ENCODE results near the gene RHO. TPM values are rescaled to one million over a fixed set of nuclear protein-coding genes. Genes with fewer than 3 reads are reported as not detected.

The RHO gene
- total and polyA plus RNA-seq, 4 donors, result 0.01 TPM; not detected in 3

DNA sequence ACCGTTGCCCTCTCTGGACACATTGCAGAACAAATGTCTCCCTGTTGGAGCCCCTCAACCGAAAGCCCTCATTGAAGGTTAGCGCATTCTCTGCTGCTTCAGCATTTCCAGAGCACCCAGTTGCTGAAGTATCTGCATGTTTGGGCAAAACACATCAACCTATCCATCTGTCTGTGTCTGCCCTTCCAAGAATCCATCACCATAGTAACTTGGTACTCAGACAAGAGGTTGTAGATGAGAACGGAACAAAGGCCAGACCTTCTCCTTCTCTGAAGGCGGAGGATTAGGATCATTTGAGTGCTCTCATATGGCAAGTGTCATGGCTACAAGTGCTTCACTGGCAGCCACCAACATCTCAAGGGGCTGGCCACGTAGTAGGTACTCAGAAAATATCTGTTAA, 23.1 kb upstream of the RHO start:
- Histone ChIP-seq H3K9ac (ENCODE audit: insufficient read depth in 1 of 2, low read length in 2 of 2) (no peak overlapping the region), H3K27me3 (ENCODE audit: control insufficient read depth in 3 of 3, insufficient read depth in 3 of 3, low read length in 2 of 3) (no peaks in the 10 kb centered on the region), H3K4me1 (ENCODE audit: control insufficient read depth in 5 of 5, insufficient read depth in 5 of 5, low read length in 5 of 5) (peaks cover 0 to 22% (median 3%) of the 10 kb centered on the region in 5 donors), H3K4me3 (no peak overlapping the region), H3K27ac (ENCODE audit: low read depth in 1 of 2, low read length in 1 of 2) (peak overlapping the region in 1 of 2 donors; percentile 68), H3K36me3 (ENCODE audit: control insufficient read depth in 4 of 4, insufficient read depth in 4 of 4, low read length in 4 of 4) (peaks cover 0 to 44% (median 30%) of the 10 kb centered on the region in 4 donors), H3K9me3 (ENCODE audit: control insufficient read depth in 4 of 4, insufficient read depth in 3 of 4, low read length in 3 of 4) (no peaks in the 10 kb centered on the region)
- 87 to 92% methylated on average over 6 of the region's 6 CpGs for WGBS, 2 donors
- DNase-seq (no peak), ATAC-seq (ENCODE audit: insufficient read depth, low FRiP score) (no peak)
- TF ChIP-seq CTCF (IDR thresholded peaks at IDR 0.05; ENCODE audit: control extremely low read depth, extremely low read depth), result no peak

GRCh38 chr3:129506231-129506742, 22.2 kb upstream of the RHO start:
- H3K27ac ChIP-seq (ENCODE audit: low read depth in 1 of 2, low read length in 1 of 2), result peak overlapping the region in 1 of 2 donors; percentile 42
- H3K36me3 ChIP-seq (ENCODE audit: control insufficient read depth in 4 of 4, insufficient read depth in 4 of 4, low read length in 4 of 4), result peaks cover 0 to 51% (median 27%) of the 10 kb centered on the region in 4 donors
- TF ChIP-seq CTCF (IDR thresholded peaks at IDR 0.05; ENCODE audit: control extremely low read depth, extremely low read depth), result no peak
- DNase-seq (no peak), ATAC-seq (ENCODE audit: insufficient read depth, low FRiP score) (no peak)
- H3K9ac ChIP-seq (ENCODE audit: insufficient read depth in 1 of 2, low read length in 2 of 2), result no peak overlapping the region
- 79 to 90% methylated on average over 9 of the region's 9 CpGs for WGBS, 2 donors
- no peak overlapping the region for H3K4me3 ChIP-seq
- H3K4me1 ChIP-seq (ENCODE audit: control insufficient read depth in 5 of 5, insufficient read depth in 5 of 5, low read length in 5 of 5), result peaks cover 0 to 16% (median 3%) of the 10 kb centered on the region in 5 donors
- H3K27me3 ChIP-seq (ENCODE audit: control insufficient read depth in 3 of 3, insufficient read depth in 3 of 3, low read length in 2 of 3), result no peaks in the 10 kb centered on the region
- no peaks in the 10 kb centered on the region for H3K9me3 ChIP-seq (ENCODE audit: control insufficient read depth in 4 of 4, insufficient read depth in 3 of 4, low read length in 3 of 4)

- no peak for ATAC-seq (ENCODE audit: insufficient read depth, low FRiP score)
- H3K36me3 ChIP-seq (ENCODE audit: control insufficient read depth in 4 of 4, insufficient read depth in 4 of 4, low read length in 4 of 4), result peaks cover 0 to 53% (median 27%) of the 10 kb centered on the region in 4 donors
- 70 to 81% methylated on average over 9 of the region's 9 CpGs for WGBS, 2 donors
Observed at GRCh38 chr3:129507181-129507831, 21.1 kb upstream of the RHO start.

More at GRCh38 chr3:129507181-129507831, 21.1 kb upstream of the RHO start:
- no peak for DNase-seq
- Histone ChIP-seq H3K9me3 (ENCODE audit: control insufficient read depth in 4 of 4, insufficient read depth in 3 of 4, low read length in 3 of 4) (no peaks in the 10 kb centered on the region), H3K9ac (ENCODE audit: insufficient read depth in 1 of 2, low read length in 2 of 2) (no peak overlapping the region), H3K27me3 (ENCODE audit: control insufficient read depth in 3 of 3, insufficient read depth in 3 of 3, low read length in 2 of 3) (no peaks in the 10 kb centered on the region), H3K4me3 (no peak overlapping the region), H3K4me1 (ENCODE audit: control insufficient read depth in 5 of 5, insufficient read depth in 5 of 5, low read length in 5 of 5) (peaks cover 0 to 11% (median 3%) of the 10 kb centered on the region in 5 donors), H3K27ac (ENCODE audit: low read depth in 1 of 2, low read length in 1 of 2) (peak overlapping the region in 1 of 2 donors; percentile 46)
- no peak for TF ChIP-seq CTCF (IDR thresholded peaks at IDR 0.05; ENCODE audit: control extremely low read depth, extremely low read depth)

Measured in lung (tissue), 12 donors.